Kidney glomerular epithelial cell (primary cell): ENCODE results near the gene PRR15L.
"Not testable (repeated sequence)": the region's sequence is repeated elsewhere in the genome, so short reads cannot be mapped to it uniquely, and the experiment has no call there.

Experiments used
- DNase-seq: peaks from one replicate; lab custom pipeline; 2025; lab: John Stamatoyannopoulos, UW

The PRR15L gene

GRCh38 chr17:47935468-47935867 is 22.2 kb downstream of the PRR15L start:
- not testable (repeated sequence) for DNase-seq

DNA sequence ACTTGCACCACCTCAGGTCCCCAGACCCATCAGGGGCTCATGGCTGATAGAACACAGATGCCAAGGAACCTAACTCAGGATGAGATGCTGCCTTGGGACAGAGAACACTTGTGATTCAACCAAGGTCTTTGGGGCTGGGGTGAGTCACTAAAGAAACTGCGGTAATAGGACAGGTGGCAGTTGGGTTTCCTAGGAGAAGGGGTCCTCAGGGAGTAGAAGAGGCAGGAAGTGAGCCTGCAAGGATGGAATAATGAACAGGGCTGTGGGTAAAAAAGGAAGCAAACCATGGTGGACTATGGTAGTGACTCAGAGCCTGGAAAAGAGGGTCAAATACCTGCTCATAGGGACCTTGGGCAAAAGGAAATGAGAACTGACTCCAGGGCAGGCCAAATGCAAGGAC is 22.8 kb downstream of the PRR15L start:
- no peak for DNase-seq

DNA sequence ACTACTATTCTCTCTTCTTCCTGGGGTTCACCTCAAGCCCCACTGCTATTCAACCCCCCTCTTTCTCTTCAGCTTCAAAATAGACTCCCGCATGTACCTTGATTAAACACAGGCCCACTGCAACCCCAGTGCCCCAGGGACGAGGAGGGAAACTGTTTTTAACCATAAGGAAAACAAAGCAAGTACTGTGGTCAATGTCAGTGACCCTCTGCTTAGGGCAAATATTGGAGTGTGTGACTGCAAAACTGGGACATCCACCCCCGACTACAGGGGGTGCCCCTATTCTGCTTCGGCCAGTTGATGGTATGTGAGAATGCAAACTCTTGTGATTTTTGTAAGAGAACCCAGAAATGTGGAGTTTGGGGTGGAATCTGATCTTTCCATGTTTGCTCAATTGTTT is 25.8 kb downstream of the PRR15L start:
- no peak for DNase-seq

DNA sequence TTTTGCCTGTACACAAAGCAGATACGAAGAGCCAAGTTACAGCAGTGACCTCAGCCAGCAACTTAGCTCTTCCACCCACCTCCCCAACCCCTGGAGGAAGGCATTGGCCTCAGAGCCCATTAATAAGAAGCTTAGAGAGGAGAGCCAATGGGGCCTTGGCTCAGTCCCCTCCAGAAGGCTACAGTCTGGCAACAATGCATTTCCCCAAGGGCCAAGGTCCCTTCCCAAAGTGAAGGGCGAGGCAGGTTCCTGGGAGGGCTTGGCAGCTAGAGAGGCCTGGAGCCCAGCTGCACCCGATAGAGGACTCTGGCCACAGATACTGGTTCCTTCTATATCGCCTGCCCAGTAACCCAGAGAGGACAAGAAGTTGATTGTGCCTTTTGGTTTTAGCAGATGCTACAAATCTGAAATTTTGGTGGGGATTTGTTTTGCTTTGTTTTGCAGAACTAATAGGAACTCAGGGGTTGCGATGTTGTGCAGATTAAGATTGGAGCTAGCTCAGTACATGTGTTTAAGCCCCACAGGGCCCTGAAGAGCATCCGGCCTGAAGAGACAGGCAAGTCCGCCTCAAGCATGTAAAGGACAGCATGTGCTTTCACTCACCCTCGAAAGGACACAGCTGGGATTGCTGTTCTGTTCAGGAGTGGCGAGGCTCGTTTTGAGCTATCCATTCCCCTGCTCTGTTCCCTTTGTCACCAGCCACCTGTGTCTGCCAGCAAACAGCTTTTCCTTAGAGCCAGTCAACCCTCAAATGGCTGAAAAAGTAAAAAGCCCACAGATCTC is 28.3 kb downstream of the PRR15L start:
- DNase-seq = no peak

DNA sequence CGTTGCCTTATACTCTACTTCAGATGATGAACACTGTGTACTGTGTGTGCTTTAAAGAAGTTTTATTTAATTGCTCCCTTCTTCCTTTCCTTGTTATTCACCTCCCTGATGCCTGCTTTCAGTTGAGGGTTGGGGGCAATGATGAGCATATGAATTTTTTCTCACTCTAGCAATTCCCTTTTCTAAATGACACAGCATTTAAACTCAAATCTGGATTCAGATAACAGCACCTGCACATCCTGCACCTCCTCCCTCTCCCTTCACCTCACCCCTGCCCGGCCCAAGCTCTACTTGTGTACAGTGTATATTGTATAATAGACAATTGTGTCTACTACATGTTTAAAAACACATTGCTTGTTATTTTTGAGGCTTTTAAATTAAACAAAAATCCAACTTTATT is 29.3 kb downstream of the PRR15L start:
- DNase-seq = no peak

- no peak for DNase-seq
These were observed 29.8 kb downstream of the PRR15L start for GRCh38 chr17:47927821-47928400.

GRCh38 chr17:47925678-47925988 is 32.0 kb downstream of the PRR15L start:
- no peak for DNase-seq

GRCh38 chr17:47924785-47925677 is 32.7 kb downstream of the PRR15L start:
- DNase-seq = no peak

- DNase-seq = not testable (repeated sequence)
These were observed 37.8 kb downstream of the PRR15L start for GRCh38 chr17:47919889-47920288.

DNA sequence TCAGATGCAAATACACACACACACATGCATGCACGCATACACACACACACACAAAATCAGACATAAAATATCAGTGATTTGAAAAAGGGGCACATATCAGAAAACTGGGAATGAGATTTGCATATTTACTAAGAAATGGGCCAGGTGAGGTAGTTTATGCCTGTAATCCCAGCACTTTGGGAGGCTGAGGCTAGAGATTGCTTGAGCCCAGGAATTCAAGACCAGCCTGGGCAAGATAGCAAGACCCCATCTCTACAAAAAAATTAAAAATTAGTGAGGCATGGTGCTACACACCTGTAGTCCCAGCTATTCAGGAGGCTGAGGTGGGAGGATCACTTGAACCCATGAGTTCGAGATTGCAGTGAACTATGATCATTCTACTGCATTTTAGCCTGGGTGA is 38.7 kb downstream of the PRR15L start:
- DNase-seq = no peak

GRCh38 chr17:47918006-47918405 is 39.7 kb downstream of the PRR15L start:
- no peak for DNase-seq

GRCh38 chr17:47917581-47917980 is 40.1 kb downstream of the PRR15L start:
- no peak for DNase-seq

- no peak for DNase-seq
These were observed 41.0 kb downstream of the PRR15L start for GRCh38 chr17:47916489-47917208.

DNA sequence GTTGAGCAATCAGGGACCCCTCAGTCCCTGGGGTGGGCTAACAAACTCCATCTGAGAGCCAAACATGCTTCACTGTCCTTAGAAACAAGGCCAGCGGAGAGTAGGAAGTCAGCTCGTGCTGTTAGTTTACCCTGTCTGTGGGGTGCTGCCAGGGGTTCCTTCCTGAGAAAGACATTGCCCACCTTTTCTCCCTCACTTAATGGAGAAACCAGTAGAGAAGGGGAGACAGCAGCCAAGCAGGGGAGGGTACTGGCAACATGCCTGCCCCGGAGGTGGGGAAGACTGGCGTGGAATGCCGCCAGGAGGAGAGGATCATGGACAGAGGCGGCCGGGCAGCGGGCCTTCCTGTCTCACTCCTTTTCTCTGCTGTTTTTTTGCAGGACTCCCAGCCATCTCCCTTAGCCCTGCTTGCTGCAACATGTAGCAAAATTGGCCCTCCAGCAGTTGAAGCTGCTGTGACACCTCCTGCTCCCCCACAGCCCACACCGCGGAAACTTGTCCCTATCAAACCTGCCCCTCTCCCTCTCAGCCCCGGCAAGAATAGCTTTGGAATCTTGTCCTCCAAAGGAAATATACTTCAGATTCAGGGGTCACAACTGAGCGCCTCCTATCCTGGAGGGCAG is 41.8 kb downstream of the PRR15L start:
- DNase-seq = no peak

- DNase-seq = no peak
These were observed 43.3 kb downstream of the PRR15L start for GRCh38 chr17:47914306-47914948.

- DNase-seq = no peak
These were observed 44.6 kb downstream of the PRR15L start for GRCh38 chr17:47913050-47913449.

- DNase-seq = no peak
These were observed 49.6 kb downstream of the PRR15L start for GRCh38 chr17:47907932-47908562.

GRCh38 chr17:47906443-47906842 is 51.2 kb downstream of the PRR15L start:
- no peak for DNase-seq

DNA sequence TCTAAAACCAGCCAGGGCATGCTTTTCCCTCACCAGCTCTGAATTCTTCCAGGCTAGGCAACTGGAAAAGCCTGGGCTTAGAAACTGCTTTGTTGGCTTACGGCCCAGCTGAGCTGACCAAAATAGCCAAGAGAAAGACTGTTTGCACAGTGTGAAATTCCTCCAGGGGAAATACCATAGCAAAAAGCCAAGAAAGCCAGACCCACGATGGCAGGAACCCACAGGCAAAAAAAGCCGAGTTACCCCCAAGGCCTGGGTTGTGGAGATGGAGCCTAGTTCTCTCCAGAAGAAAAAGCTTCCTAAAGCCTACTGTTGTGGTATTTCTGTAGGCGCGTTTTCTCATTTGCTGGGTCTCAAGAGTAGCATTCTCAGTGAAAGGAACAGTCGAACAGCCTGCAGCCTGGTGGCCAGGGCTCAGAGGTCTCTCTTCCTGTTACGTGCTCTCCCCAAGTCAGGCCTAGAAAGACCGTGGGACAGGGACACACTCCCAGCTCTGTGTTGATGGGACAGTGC is 52.4 kb downstream of the PRR15L start:
- DNase-seq = peak; percentile 56

- DNase-seq = no peak
These were observed 55.5 kb downstream of the PRR15L start for GRCh38 chr17:47902039-47902744.
